Astrocyte of the cerebellum (primary cell): ENCODE results near the gene KIF3C.

Experiments used
- DNase-seq: peaks from one replicate; pipeline ENCODE4 v3.0.0-alpha.2; 2011; ENCODE audit warnings: low read depth
- H3K4me3 ChIP-seq: 2 replicates; pipeline ENCODE4 v1.5.1; 2011; ENCODE audit warnings: mild to moderate bottlenecking, low read depth, low read length, moderate library complexity
- in situ Hi-C: cut with HindIII; loops from 2 replicates; pipeline ENCODE4 v1.10.0; 2017; ENCODE audit warnings: low sequenced_read_pairs
- TF ChIP-seq, protein P1 (sequence below): IDR thresholded peaks from 2 replicates; pipeline ENCODE4 v1.5.1; 2012; ENCODE audit warnings: low read length, low read depth, moderate library complexity, mild to moderate bottlenecking; ENCODE audit errors: missing control alignments

The KIF3C gene

GRCh38 chr2:25955036-25955435 is 27.3 kb downstream of the KIF3C start:
- in situ Hi-C loops, result no loop called here
- DNase-seq, result no peak
- no peak overlapping the region for H3K4me3 ChIP-seq
- TF ChIP-seq, protein P1, sequence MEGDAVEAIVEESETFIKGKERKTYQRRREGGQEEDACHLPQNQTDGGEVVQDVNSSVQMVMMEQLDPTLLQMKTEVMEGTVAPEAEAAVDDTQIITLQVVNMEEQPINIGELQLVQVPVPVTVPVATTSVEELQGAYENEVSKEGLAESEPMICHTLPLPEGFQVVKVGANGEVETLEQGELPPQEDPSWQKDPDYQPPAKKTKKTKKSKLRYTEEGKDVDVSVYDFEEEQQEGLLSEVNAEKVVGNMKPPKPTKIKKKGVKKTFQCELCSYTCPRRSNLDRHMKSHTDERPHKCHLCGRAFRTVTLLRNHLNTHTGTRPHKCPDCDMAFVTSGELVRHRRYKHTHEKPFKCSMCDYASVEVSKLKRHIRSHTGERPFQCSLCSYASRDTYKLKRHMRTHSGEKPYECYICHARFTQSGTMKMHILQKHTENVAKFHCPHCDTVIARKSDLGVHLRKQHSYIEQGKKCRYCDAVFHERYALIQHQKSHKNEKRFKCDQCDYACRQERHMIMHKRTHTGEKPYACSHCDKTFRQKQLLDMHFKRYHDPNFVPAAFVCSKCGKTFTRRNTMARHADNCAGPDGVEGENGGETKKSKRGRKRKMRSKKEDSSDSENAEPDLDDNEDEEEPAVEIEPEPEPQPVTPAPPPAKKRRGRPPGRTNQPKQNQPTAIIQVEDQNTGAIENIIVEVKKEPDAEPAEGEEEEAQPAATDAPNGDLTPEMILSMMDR, result no peak

- H3K4me3 ChIP-seq, result no peak overlapping the region
- no peak for DNase-seq
- TF ChIP-seq, protein P1, result no peak
- in situ Hi-C loops, result no loop called here
These were observed 28.0 kb downstream of the KIF3C start for GRCh38 chr2:25954199-25954752.

- TF ChIP-seq, protein P1, result peak; percentile 89
- in situ Hi-C loops, result no loop called here
- DNase-seq, result peak; percentile 70
- H3K4me3 ChIP-seq, result no peak overlapping the region
These were observed 31.2 kb downstream of the KIF3C start for GRCh38 chr2:25951071-25951547.

- in situ Hi-C loops, result no loop called here
- DNase-seq, result no peak
- no peak overlapping the region for H3K4me3 ChIP-seq
- TF ChIP-seq, protein P1, result no peak
These were observed 33.9 kb downstream of the KIF3C start for GRCh38 chr2:25948437-25948836.

- H3K4me3 ChIP-seq, result no peak overlapping the region
- no peak for DNase-seq
- in situ Hi-C loops, result no loop called here
- TF ChIP-seq, protein P1, result no peak
These were observed 41.3 kb downstream of the KIF3C start for GRCh38 chr2:25941042-25941441.

DNA sequence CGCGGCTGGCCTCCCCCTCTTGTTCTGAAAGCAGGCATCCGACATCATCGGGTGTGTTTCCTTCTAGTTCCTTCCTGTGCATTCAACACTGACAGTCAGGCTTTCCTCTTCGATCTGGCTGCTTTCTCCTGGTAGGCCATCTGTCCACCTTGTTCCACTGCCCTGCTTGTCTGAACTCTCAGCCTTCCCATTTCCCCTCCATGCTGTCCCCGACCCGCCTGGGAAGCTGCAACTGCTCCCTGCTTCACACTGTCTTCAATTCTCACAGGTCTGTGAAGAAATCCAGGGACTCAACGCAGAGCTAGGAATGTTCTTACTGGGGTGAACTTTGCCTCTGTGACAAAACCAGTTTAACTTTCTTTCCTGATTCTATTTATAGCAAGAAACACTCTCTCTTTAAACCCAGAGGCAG is 43.0 kb downstream of the KIF3C start:
- no peak for DNase-seq
- TF ChIP-seq, protein P1, result no peak
- H3K4me3 ChIP-seq, result no peak overlapping the region
- in situ Hi-C loops, result no loop called here

- no peak overlapping the region for H3K4me3 ChIP-seq
- no peak for DNase-seq
- TF ChIP-seq, protein P1, result no peak
- in situ Hi-C loops, result no loop called here
These were observed 44.0 kb downstream of the KIF3C start for GRCh38 chr2:25938345-25938744.
